HCT116 (cell line): ENCODE data around the gene INO80C.

Experiments
- CBX3 ChIP-seq: IDR thresholded peaks from 2 replicates; pipeline ENCODE4 v1.6.1; 2012; ENCODE audit warnings: low read depth
- EZH2 ChIP-seq: fragments of 200-600 bp; sonication (generic); IDR thresholded peaks from 2 replicates; pipeline ENCODE4 v1.6.1; 2017; ENCODE audit warnings: antibody characterized with exemption, mixed run types
- EZH2phosphoT487 ChIP-seq: fragments of 200-600 bp; IDR thresholded peaks from 2 replicates; pipeline ENCODE4 v1.6.1; 2018; ENCODE audit warnings: antibody characterized with exemption, borderline replicate concordance
- FOSL1 ChIP-seq: IDR thresholded peaks from 2 replicates; pipeline ENCODE4 v1.6.1; 2012; ENCODE audit warnings: low read depth
- JUND ChIP-seq: IDR thresholded peaks from 2 replicates; pipeline ENCODE4 v1.6.1; 2012
- POLR2A ChIP-seq: IDR thresholded peaks from 2 replicates; pipeline ENCODE4 v1.7.0; 2011; ENCODE audit warnings: borderline replicate concordance; ENCODE audit not compliant: insufficient read depth, insufficient read length; ENCODE audit errors: extremely low read depth
- POLR2AphosphoS5 ChIP-seq: IDR thresholded peaks from 2 replicates; pipeline ENCODE4 v1.6.1; 2011; ENCODE audit warnings: mild to moderate bottlenecking, low read depth, low read length, moderate library complexity
- SIN3A ChIP-seq: IDR thresholded peaks from 2 replicates; pipeline ENCODE4 v1.6.1; 2012; ENCODE audit warnings: low read depth
- SRF ChIP-seq: IDR thresholded peaks from 2 replicates; pipeline ENCODE4 v1.6.1; 2012; ENCODE audit warnings: low read depth
- TF ChIP-seq, protein P1 (sequence below), 3 experiments: fragments of 200-600 bp in 1 of 3; sonication (generic) in 1 of 3; IDR thresholded peaks in 2 of 3; conservative IDR thresholded peaks in 1 of 3; 2 replicates each; pipeline ENCODE4 v1.5.1; 2012 to 2017; ENCODE audit warnings: low read depth in 2 of 3, low read length in 2 of 3, antibody characterized with exemption in 1 of 3, borderline replicate concordance in 1 of 3, control low read depth in 1 of 3, mild to moderate bottlenecking in 1 of 3, mixed read lengths in 1 of 3, mixed run types in 1 of 3, moderate library complexity in 1 of 3; ENCODE audit not compliant: insufficient read depth in 1 of 3
- TF ChIP-seq, protein P2 (sequence below): IDR thresholded peaks from 2 replicates; pipeline ENCODE4 v1.6.1; 2012; ENCODE audit warnings: low read depth
- TF ChIP-seq, protein P3 (sequence below): IDR thresholded peaks from 2 replicates; pipeline ENCODE4 v1.6.1; 2012
- TF ChIP-seq, protein P4 (sequence below): IDR thresholded peaks from 2 replicates; pipeline ENCODE4 v1.6.1; 2012

DNA sequence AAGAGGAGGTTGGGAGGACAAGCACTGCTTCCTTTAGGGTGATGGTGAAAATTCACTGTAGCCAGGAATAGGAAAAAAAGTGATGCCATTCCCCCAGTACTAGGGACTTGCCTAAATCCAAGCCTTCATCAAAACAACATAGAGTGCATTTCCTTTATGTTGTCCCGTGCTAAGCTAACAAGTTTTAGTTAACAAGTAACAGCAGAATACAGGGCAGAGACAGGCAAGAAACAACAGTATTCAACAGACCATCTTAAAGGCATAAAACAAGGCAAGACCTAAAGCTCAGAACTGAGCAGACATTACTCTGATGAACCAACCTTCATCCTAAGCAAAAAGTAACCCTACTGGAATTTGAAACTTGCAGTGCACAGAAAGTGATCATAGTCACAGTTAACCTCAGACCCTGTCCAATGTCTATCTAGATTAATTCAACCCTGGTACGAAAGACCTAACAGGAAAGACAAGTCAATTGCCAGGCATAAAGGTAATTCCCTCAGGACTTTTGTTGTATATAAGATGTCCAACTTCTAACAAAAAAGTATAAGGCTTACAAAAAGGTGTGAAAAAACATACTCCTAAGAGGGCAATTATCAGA is 49.3 kb upstream of the INO80C start:
- TF ChIP-seq POLR2A (no peak), EZH2 (no peak), SRF (no peak), EZH2phosphoT487 (no peak), FOSL1 (no peak), SIN3A (no peak), JUND (no peak), POLR2AphosphoS5 (no peak), CBX3 (no peak)
- TF ChIP-seq, protein P1, sequence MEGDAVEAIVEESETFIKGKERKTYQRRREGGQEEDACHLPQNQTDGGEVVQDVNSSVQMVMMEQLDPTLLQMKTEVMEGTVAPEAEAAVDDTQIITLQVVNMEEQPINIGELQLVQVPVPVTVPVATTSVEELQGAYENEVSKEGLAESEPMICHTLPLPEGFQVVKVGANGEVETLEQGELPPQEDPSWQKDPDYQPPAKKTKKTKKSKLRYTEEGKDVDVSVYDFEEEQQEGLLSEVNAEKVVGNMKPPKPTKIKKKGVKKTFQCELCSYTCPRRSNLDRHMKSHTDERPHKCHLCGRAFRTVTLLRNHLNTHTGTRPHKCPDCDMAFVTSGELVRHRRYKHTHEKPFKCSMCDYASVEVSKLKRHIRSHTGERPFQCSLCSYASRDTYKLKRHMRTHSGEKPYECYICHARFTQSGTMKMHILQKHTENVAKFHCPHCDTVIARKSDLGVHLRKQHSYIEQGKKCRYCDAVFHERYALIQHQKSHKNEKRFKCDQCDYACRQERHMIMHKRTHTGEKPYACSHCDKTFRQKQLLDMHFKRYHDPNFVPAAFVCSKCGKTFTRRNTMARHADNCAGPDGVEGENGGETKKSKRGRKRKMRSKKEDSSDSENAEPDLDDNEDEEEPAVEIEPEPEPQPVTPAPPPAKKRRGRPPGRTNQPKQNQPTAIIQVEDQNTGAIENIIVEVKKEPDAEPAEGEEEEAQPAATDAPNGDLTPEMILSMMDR (IDR thresholded peaks at IDR 0.05 in 2 of 3, conservative IDR thresholded peaks at IDR 0.05 in 1 of 3; ENCODE audit: borderline replicate concordance in 1 of 3, insufficient read depth in 1 of 3, low read depth in 2 of 3, low read length in 2 of 3): no peak
- TF ChIP-seq, protein P2, sequence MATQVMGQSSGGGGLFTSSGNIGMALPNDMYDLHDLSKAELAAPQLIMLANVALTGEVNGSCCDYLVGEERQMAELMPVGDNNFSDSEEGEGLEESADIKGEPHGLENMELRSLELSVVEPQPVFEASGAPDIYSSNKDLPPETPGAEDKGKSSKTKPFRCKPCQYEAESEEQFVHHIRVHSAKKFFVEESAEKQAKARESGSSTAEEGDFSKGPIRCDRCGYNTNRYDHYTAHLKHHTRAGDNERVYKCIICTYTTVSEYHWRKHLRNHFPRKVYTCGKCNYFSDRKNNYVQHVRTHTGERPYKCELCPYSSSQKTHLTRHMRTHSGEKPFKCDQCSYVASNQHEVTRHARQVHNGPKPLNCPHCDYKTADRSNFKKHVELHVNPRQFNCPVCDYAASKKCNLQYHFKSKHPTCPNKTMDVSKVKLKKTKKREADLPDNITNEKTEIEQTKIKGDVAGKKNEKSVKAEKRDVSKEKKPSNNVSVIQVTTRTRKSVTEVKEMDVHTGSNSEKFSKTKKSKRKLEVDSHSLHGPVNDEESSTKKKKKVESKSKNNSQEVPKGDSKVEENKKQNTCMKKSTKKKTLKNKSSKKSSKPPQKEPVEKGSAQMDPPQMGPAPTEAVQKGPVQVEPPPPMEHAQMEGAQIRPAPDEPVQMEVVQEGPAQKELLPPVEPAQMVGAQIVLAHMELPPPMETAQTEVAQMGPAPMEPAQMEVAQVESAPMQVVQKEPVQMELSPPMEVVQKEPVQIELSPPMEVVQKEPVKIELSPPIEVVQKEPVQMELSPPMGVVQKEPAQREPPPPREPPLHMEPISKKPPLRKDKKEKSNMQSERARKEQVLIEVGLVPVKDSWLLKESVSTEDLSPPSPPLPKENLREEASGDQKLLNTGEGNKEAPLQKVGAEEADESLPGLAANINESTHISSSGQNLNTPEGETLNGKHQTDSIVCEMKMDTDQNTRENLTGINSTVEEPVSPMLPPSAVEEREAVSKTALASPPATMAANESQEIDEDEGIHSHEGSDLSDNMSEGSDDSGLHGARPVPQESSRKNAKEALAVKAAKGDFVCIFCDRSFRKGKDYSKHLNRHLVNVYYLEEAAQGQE: no peak
- TF ChIP-seq, protein P3, sequence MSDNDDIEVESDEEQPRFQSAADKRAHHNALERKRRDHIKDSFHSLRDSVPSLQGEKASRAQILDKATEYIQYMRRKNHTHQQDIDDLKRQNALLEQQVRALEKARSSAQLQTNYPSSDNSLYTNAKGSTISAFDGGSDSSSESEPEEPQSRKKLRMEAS: no peak
- TF ChIP-seq, protein P4, sequence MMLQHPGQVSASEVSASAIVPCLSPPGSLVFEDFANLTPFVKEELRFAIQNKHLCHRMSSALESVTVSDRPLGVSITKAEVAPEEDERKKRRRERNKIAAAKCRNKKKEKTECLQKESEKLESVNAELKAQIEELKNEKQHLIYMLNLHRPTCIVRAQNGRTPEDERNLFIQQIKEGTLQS: no peak
